ENCODE results near the gene ILKAP. TPM values are rescaled to one million over a fixed set of nuclear protein-coding genes. Genes with fewer than 3 reads are reported as not detected.
A peak's percentile ranks its signal among the peaks of the same experiment; 100 is the strongest.

The ILKAP gene
- total RNA-seq, 1 experiment from 2014 or later, result 35.8 TPM

GRCh38 chr2:238160206-238161129 lies 43.0 kb downstream of the ILKAP start:
- no peak for DNase-seq (ENCODE audit: low read depth, low spot score)
- in situ Hi-C loops (cut with HindIII; ENCODE audit: low pct_unique_long_range_greater_than_20kb, low sequenced_read_pairs), result no loop called here

- no peak for DNase-seq (ENCODE audit: low read depth, low spot score)
- in situ Hi-C loops (cut with HindIII; ENCODE audit: low pct_unique_long_range_greater_than_20kb, low sequenced_read_pairs), result no loop called here
These were observed 43.8 kb downstream of the ILKAP start for GRCh38 chr2:238159661-238160205.

GRCh38 chr2:238159071-238159539 lies 44.4 kb downstream of the ILKAP start:
- in situ Hi-C loops (cut with HindIII; ENCODE audit: low pct_unique_long_range_greater_than_20kb, low sequenced_read_pairs), result no loop called here
- no peak for DNase-seq (ENCODE audit: low read depth, low spot score)

- DNase-seq (ENCODE audit: low read depth, low spot score), result peak; percentile 53
- in situ Hi-C loops (cut with HindIII; ENCODE audit: low pct_unique_long_range_greater_than_20kb, low sequenced_read_pairs), result no loop called here
These were observed 44.9 kb downstream of the ILKAP start, which contains the start of gene ERFE for GRCh38 chr2:238158509-238159070. Gene ERFE, plus strand, starts transcription at chr2:238158970. Its CDS starts 38 bp downstream, at chr2:238159008.

DNA sequence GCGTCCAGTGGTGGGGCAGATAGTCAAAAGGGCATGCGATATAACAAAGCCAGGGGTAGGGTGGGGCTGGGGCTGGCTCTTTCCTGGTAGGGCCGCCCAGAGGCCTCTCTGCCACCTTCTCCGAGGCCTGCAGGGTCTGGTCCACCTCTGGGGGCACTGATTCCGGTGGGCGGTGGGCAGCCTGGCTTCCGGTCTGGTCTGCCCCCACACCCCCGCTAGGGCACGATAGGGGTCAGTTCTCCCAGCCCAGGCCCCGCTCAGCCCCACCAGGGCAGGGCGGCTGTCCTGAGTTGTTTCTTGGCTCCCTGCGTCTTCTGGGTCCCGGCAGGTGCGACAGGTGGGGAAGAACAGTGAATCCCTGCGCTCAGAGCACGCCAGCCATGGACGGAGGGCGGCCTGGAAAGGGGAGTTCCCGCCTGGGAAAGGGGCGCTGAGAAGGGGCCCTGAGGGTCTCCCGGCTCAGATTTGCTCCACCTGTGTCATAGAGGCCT lies 45.4 kb downstream of the ILKAP start:
- DNase-seq (ENCODE audit: low read depth, low spot score), result no peak
- in situ Hi-C loops (cut with HindIII; ENCODE audit: low pct_unique_long_range_greater_than_20kb, low sequenced_read_pairs), result no loop called here

- in situ Hi-C loops (cut with HindIII; ENCODE audit: low pct_unique_long_range_greater_than_20kb, low sequenced_read_pairs), result no loop called here
These were observed 45.9 kb downstream of the ILKAP start for GRCh38 chr2:238157506-238158017.

DNA sequence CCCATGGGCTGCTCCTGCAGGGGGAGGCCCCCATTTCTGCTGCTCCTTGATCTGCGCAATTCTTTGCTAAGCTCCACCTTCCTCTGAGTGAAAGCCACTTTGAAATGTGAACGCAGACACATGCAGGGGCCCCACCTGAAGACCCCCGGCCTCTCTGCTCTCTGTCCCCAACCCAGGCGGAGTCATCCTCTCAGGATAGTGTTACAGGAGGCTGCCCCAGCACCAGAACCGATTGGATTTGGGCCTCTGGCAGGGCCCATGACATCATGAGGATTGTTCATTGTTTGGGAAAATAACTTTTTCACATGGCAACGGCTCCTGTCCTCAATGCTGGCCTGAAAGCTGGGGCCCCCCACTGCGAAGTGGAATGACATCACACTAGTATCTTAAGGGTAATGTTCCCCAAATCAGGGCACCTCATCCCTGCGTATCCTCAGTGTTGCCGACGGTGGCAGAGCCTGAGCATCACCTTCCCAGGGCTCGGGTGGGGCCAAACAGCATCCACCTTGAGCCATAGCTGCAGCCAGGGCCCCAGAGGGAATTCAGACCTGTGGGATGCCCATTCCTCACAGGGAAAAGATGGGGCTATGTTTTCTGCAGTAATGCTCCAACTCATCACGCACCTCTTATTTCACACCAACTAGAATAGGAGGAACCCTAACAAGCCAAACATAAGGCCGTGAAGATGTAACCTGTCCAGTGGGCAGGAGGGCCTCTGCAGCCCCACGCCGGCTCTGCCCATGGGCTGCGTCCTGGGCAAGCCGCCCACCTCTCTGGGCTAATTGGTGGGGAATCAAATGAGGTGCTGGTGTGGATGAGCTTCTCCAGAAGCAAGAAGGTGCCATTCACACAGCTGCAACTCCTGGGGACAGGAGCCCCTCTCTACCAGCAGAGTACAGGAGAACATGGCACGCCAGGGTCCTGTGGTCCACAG lies 47.5 kb downstream of the ILKAP start:
- no peak for DNase-seq (ENCODE audit: low read depth, low spot score)
- in situ Hi-C loops (cut with HindIII; ENCODE audit: low pct_unique_long_range_greater_than_20kb, low sequenced_read_pairs), result no loop called here

More at GRCh38 chr2:238157506-238158017, 45.9 kb downstream of the ILKAP start:
- no peak for DNase-seq (ENCODE audit: low read depth, low spot score)

GRCh38 chr2:238155051-238155760 lies 48.3 kb downstream of the ILKAP start:
- in situ Hi-C loops (cut with HindIII; ENCODE audit: low pct_unique_long_range_greater_than_20kb, low sequenced_read_pairs), result no loop called here
- DNase-seq (ENCODE audit: low read depth, low spot score), result no peak

GRCh38 chr2:238154570-238154969 lies 48.9 kb downstream of the ILKAP start:
- in situ Hi-C loops (cut with HindIII; ENCODE audit: low pct_unique_long_range_greater_than_20kb, low sequenced_read_pairs), result no loop called here
- no peak for DNase-seq (ENCODE audit: low read depth, low spot score)

GRCh38 chr2:238152771-238153688 lies 50.5 kb downstream of the ILKAP start:
- no peak for DNase-seq (ENCODE audit: low read depth, low spot score)
- in situ Hi-C loops (cut with HindIII; ENCODE audit: low pct_unique_long_range_greater_than_20kb, low sequenced_read_pairs), result no loop called here

DNA sequence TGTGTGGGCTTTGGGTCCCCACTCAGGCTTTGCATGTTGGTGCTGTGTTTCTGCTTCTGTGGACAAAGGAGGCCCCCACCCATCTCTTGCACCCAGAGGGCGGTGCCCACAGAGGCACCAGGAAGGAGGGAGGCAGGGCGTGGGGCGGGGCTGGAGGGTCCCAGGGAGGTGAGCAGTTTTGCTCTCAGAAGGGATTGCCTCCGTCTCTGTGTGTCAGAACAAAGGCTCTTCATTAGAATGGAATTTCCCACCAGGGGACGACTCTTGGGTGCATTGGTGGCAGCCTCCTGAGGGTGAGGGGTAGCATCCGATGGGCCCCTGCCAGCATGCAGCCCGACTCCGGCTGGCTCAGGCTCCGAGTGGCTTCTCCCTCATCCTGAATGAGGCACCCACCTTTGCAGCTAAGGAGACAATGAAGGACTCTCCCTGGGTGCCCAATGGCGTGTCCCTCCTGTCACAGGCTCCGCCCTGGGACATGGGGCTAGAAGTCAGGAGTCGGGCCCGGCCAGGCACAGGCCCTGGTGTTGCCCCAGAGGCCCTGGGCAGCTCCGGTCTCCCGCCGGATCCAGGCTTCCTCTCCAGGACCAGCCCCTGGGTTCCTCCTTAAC lies 51.8 kb downstream of the ILKAP start:
- in situ Hi-C loops (cut with HindIII; ENCODE audit: low pct_unique_long_range_greater_than_20kb, low sequenced_read_pairs), result no loop called here
- DNase-seq (ENCODE audit: low read depth, low spot score), result no peak

- no peak for DNase-seq (ENCODE audit: low read depth, low spot score)
- in situ Hi-C loops (cut with HindIII; ENCODE audit: low pct_unique_long_range_greater_than_20kb, low sequenced_read_pairs), result no loop called here
These were observed 52.3 kb downstream of the ILKAP start for GRCh38 chr2:238151205-238151604.

- in situ Hi-C loops (cut with HindIII; ENCODE audit: low pct_unique_long_range_greater_than_20kb, low sequenced_read_pairs), result no loop called here
- no peak for DNase-seq (ENCODE audit: low read depth, low spot score)
These were observed 52.8 kb downstream of the ILKAP start for GRCh38 chr2:238150686-238151085.

DNA sequence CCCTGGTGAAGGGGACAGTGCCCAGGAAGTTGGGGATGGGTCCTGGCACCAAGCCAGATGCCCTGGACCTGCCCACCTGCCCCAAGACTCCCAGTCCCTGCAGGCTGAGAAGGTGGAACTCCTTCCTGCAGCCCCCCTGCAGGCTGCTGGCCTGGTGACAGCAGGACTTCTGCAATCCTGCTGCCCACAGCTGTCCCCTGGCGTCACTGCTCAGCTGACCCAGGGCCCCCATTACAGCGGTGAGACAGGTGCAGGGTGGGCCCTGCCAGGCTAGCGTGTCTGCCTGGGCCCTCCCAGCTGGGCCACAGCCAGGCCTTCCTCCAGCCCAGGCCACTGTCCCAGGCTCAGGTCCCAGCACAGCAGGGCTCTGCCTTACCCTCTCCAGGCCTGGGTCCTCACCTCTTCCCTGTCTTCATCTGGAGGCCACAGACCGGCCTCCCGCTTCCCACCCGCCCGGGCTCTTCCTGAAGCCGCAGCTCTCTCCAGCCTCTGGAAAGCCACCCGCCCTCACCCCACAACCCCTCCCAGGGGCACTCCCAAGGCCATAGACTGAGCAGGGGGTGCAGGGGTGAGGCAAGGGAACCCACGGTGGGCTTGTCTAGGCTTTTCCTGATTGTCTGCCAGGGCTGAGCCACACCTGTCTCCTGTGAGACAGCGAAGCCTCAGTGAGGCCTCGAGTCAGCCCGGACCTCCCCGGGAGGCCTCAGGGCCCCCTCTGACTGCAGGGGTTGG lies 53.5 kb downstream of the ILKAP start:
- in situ Hi-C loops (cut with HindIII; ENCODE audit: low pct_unique_long_range_greater_than_20kb, low sequenced_read_pairs), result no loop called here
- no peak for DNase-seq (ENCODE audit: low read depth, low spot score)

GRCh38 chr2:238148981-238149380 lies 54.5 kb downstream of the ILKAP start:
- no peak for DNase-seq (ENCODE audit: low read depth, low spot score)

More at GRCh38 chr2:238148981-238149380, 54.5 kb downstream of the ILKAP start:
- in situ Hi-C loops (cut with HindIII; ENCODE audit: low pct_unique_long_range_greater_than_20kb, low sequenced_read_pairs), result no loop called here

All from SK-MEL-5 (cell line).